GM12891 (cell line): ENCODE data around the gene TNN.

Experiments
- PAX5 ChIP-seq: IDR thresholded peaks from 2 replicates; pipeline ENCODE4 v1.6.1; 2011; ENCODE audit warnings: low read length, moderate library complexity, mild to moderate bottlenecking; ENCODE audit not compliant: insufficient read depth, severe bottlenecking
- POLR2A ChIP-seq: IDR thresholded peaks from 2 replicates; pipeline ENCODE4 v1.6.1; 2011; ENCODE audit warnings: low read depth, low read length, control low read depth
- POU2F2 ChIP-seq: IDR thresholded peaks from 2 replicates; pipeline ENCODE4 v1.6.1; 2011; ENCODE audit warnings: low read depth, mild to moderate bottlenecking, control low read depth, low read length, moderate library complexity
- SPI1 ChIP-seq: IDR thresholded peaks from 2 replicates; pipeline ENCODE4 v1.6.1; 2011; ENCODE audit warnings: low read depth, low read length, control low read depth
- TAF1 ChIP-seq: IDR thresholded peaks from 2 replicates; pipeline ENCODE4 v1.6.1; 2011; ENCODE audit warnings: low read depth, low read length, control low read depth

DNA sequence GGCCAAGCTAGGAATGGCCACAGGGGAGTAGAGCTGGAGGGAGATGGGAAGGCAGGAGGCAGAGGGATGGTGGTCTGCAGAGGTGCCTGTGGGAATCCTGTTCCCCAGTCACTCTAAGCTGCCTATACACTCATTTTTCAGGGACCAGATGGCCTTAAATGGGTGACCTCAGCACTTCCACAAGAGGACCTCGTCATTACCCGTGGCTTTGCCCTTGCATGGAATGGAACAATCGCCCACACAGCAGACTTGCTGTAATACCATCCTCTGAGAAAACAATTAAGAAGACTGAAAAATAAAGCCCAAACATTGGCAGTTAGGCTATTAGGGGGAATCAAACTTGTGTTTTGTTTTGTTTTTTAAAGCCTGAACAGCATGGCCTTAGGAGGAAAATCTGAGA is 12.9 kb upstream of the TNN start:
- TF ChIP-seq SPI1 = no peak
- no peak for TF ChIP-seq POLR2A
- TF ChIP-seq TAF1 = no peak
- no peak for TF ChIP-seq PAX5
- no peak for TF ChIP-seq POU2F2
